ENCODE results near the gene ATRX. TPM values are rescaled to one million over a fixed set of nuclear protein-coding genes. Genes with fewer than 3 reads are reported as not detected.
"Not testable (repeated sequence)": the region's sequence is repeated elsewhere in the genome, so short reads cannot be mapped to it uniquely, and the experiment has no call there.

The ATRX gene
- total RNA-seq, 1 donor from 2014 or later: 120 TPM

GRCh38 chrX:77622233-77622632 is 163.8 kb downstream of the ATRX start:
- no peak overlapping the region for H3K4me3 Mint-ChIP-seq
- intact Hi-C loops (cut with micrococcal nuclease): no loop called here
- no peak for ATAC-seq (ENCODE audit: low read depth)
- no peaks in the 10 kb centered on the region for H3K4me1 Mint-ChIP-seq
- peaks cover 2% of the 10 kb centered on the region for H3K9me3 Mint-ChIP-seq
- ChIA-PET POLR2A (no interaction called here), CTCF (no interaction called here)
- no peak for TF ChIP-seq CTCF (IDR thresholded peaks at IDR 0.05)
- DNase-seq: no peak
- no peak overlapping the region for H3K27ac Mint-ChIP-seq
- H3K36me3 Mint-ChIP-seq (ENCODE audit: low read depth): peaks cover 50% of the 10 kb centered on the region
- H3K27me3 Mint-ChIP-seq: no peaks in the 10 kb centered on the region

- H3K27ac Mint-ChIP-seq, CTCF ChIA-PET, H3K9me3 Mint-ChIP-seq: not testable (repeated sequence)
These were observed 164.6 kb downstream of the ATRX start for GRCh38 chrX:77621453-77621852.

GRCh38 chrX:77617206-77617605 is 168.8 kb downstream of the ATRX start:
- Mint-ChIP-seq H3K27me3 (no peaks in the 10 kb centered on the region), H3K9me3 (no peaks in the 10 kb centered on the region), H3K27ac (no peak overlapping the region), H3K36me3 (ENCODE audit: low read depth) (peaks cover 44% of the 10 kb centered on the region), H3K4me1 (no peaks in the 10 kb centered on the region), H3K4me3 (no peak overlapping the region)
- TF ChIP-seq CTCF (IDR thresholded peaks at IDR 0.05): no peak
- intact Hi-C loops (cut with micrococcal nuclease): no loop called here
- POLR2A ChIA-PET: no interaction called here
- ATAC-seq (ENCODE audit: low read depth): no peak
- DNase-seq: no peak
- CTCF ChIA-PET: no interaction called here

More at GRCh38 chrX:77621453-77621852, 164.6 kb downstream of the ATRX start:
- ATAC-seq (ENCODE audit: low read depth); DNase-seq; H3K4me3 Mint-ChIP-seq; intact Hi-C loops (cut with micrococcal nuclease); H3K27me3 Mint-ChIP-seq; H3K4me1 Mint-ChIP-seq; POLR2A ChIA-PET: not testable (repeated sequence)
- peaks cover 52% of the 10 kb centered on the region for H3K36me3 Mint-ChIP-seq (ENCODE audit: low read depth)

- Mint-ChIP-seq H3K4me3 (no peak overlapping the region), H3K9me3 (no peaks in the 10 kb centered on the region), H3K4me1 (peaks cover 5% of the 10 kb centered on the region), H3K27me3 (no peaks in the 10 kb centered on the region), H3K36me3 (ENCODE audit: low read depth) (peaks cover 48% of the 10 kb centered on the region), H3K27ac (no peak overlapping the region)
- CTCF ChIA-PET: no interaction called here
- POLR2A ChIA-PET: no interaction called here
- DNase-seq (no peak), ATAC-seq (ENCODE audit: low read depth) (no peak)
- TF ChIP-seq CTCF (IDR thresholded peaks at IDR 0.05): no peak
- intact Hi-C loops (cut with micrococcal nuclease): no loop called here
These were observed 182.2 kb downstream of the ATRX start for GRCh38 chrX:77603635-77604336.

GRCh38 chrX:77597511-77597910 is 188.5 kb downstream of the ATRX start:
- H3K27ac Mint-ChIP-seq: no peak overlapping the region
- H3K36me3 Mint-ChIP-seq (ENCODE audit: low read depth): peaks cover 52% of the 10 kb centered on the region
- peaks cover 7% of the 10 kb centered on the region for H3K4me1 Mint-ChIP-seq
- ATAC-seq (ENCODE audit: low read depth) (no peak), DNase-seq (no peak)
- H3K27me3 Mint-ChIP-seq: no peaks in the 10 kb centered on the region
- ChIA-PET CTCF (no interaction called here), POLR2A (no interaction called here)
- TF ChIP-seq CTCF (IDR thresholded peaks at IDR 0.05): no peak
- no peak overlapping the region for H3K4me3 Mint-ChIP-seq
- intact Hi-C loops (cut with micrococcal nuclease): no loop called here
- peaks cover 2% of the 10 kb centered on the region for H3K9me3 Mint-ChIP-seq

- TF ChIP-seq CTCF (IDR thresholded peaks at IDR 0.05): no peak
- intact Hi-C loops (cut with micrococcal nuclease): no loop called here
- Mint-ChIP-seq H3K36me3 (ENCODE audit: low read depth) (peaks cover 49% of the 10 kb centered on the region), H3K4me1 (peaks cover 7% of the 10 kb centered on the region), H3K9me3 (peaks cover 2% of the 10 kb centered on the region), H3K27me3 (no peaks in the 10 kb centered on the region), H3K4me3 (no peak overlapping the region), H3K27ac (no peak overlapping the region)
- ChIA-PET CTCF (no interaction called here), POLR2A (no interaction called here)
- no peak for DNase-seq
- no peak for ATAC-seq (ENCODE audit: low read depth)
These were observed 188.9 kb downstream of the ATRX start for GRCh38 chrX:77597090-77597489.
